Fibroblast of skin of right quadriceps (primary cell): ENCODE data around the gene RSRC2.
"Not testable (repeated sequence)": the region's sequence is repeated elsewhere in the genome, so short reads cannot be mapped to it uniquely, and the experiment has no call there.

Experiments
- DNase-seq: peaks from one replicate; pipeline ENCODE4 v3.0.0-alpha.2; 2013

Gene RSRC2

GRCh38 chr12:122526683-122527477 is at the start of gene RSRC2, which contains the start of gene KNTC1:
Gene RSRC2 (minus strand): TSS chr12:122526936. CDS start chr12:122526853, 83 bp downstream.
Gene KNTC1 (plus strand): TSS chr12:122527249. CDS start chr12:122530064, 2,815 bp downstream.
- DNase-seq, result peak; percentile 100

- no peak for DNase-seq
These were observed 45.1 kb upstream of the RSRC2 start for GRCh38 chr12:122571821-122572220.

- peak; percentile 18 for DNase-seq
These were observed 43.3 kb upstream of the RSRC2 start for GRCh38 chr12:122570006-122570405.

- no peak for DNase-seq
These were observed 42.6 kb upstream of the RSRC2 start for GRCh38 chr12:122569288-122569687.

GRCh38 chr12:122566816-122567215 is 40.1 kb upstream of the RSRC2 start:
- DNase-seq, result not testable (repeated sequence)

GRCh38 chr12:122563361-122563760 is 36.6 kb upstream of the RSRC2 start:
- no peak for DNase-seq

GRCh38 chr12:122560138-122560537 is 33.4 kb upstream of the RSRC2 start:
- no peak for DNase-seq

- no peak for DNase-seq
These were observed 32.3 kb upstream of the RSRC2 start for GRCh38 chr12:122558745-122559641.

GRCh38 chr12:122547330-122547729 is 20.6 kb upstream of the RSRC2 start:
- DNase-seq, result no peak

GRCh38 chr12:122545855-122546254 is 19.1 kb upstream of the RSRC2 start:
- DNase-seq, result no peak

GRCh38 chr12:122544537-122544936 is 17.8 kb upstream of the RSRC2 start:
- no peak for DNase-seq

GRCh38 chr12:122538496-122538895 is 11.8 kb upstream of the RSRC2 start:
- no peak for DNase-seq

GRCh38 chr12:122537021-122537420 is 10.3 kb upstream of the RSRC2 start:
- no peak for DNase-seq

- no peak for DNase-seq
These were observed 7.1 kb upstream of the RSRC2 start for GRCh38 chr12:122533856-122534255.

- no peak for DNase-seq
These were observed 2.3 kb upstream of the RSRC2 start for GRCh38 chr12:122528992-122529391.

- DNase-seq, result no peak
These were observed 1.8 kb upstream of the RSRC2 start for GRCh38 chr12:122528582-122528981.

GRCh38 chr12:122527478-122527944 is 775 bp upstream of the RSRC2 start:
- DNase-seq, result peak; percentile 10

GRCh38 chr12:122523846-122524718 is 2.7 kb downstream of the RSRC2 start:
- no peak for DNase-seq

GRCh38 chr12:122523280-122523679 is 3.5 kb downstream of the RSRC2 start:
- peak; percentile 57 for DNase-seq

- no peak for DNase-seq
These were observed 6.1 kb downstream of the RSRC2 start for GRCh38 chr12:122520676-122521075.

- no peak for DNase-seq
These were observed 7.3 kb downstream of the RSRC2 start for GRCh38 chr12:122519418-122519817.

- no peak for DNase-seq
These were observed 7.8 kb downstream of the RSRC2 start for GRCh38 chr12:122518908-122519307.

- peak; percentile 73 for DNase-seq
These were observed 8.9 kb downstream of the RSRC2 start for GRCh38 chr12:122517877-122518276.
